Esophagus muscularis mucosa (tissue), 4 donors: ENCODE data around the gene PLCB3. TPM values are rescaled to one million over a fixed set of nuclear protein-coding genes. Genes with fewer than 3 reads are reported as not detected.

Experiments used
- DNase-seq: peaks from one replicate; pipeline ENCODE4 v3.0.0-alpha.2; 2017; ENCODE audit errors: extremely low spot score
- H3K27ac ChIP-seq, 4 donors: fragments of 200-600 bp; sonication (generic); replicated peaks in 1 of 4; 1 replicate in 3 of 4; 2 replicates in 1 of 4; pipeline ENCODE4 v1.5.1; 2016 to 2019; ENCODE audit warnings: mild to moderate bottlenecking in 1 of 4
- H3K27me3 ChIP-seq, 4 donors: fragments of 200-600 bp; sonication (generic); one replicate each; pipeline versions ENCODE4 v1.5.1 to v1.6.0; 2016 to 2019
- H3K36me3 ChIP-seq, 4 donors: fragments of 200-600 bp; sonication (generic); one replicate each; pipeline ENCODE4 v1.5.1; 2016 to 2019
- H3K4me1 ChIP-seq, 4 donors: fragments of 200-600 bp; sonication (generic); one replicate each; pipeline ENCODE4 v1.5.1; 2016 to 2019
- H3K4me3 ChIP-seq, 4 donors: fragments of 200-600 bp; sonication (generic); 1 replicate in 2 of 4; 2 replicates in 2 of 4; pipeline ENCODE4 v1.5.1; 2016 to 2019; ENCODE audit warnings: mild to moderate bottlenecking in 4 of 4, moderate library complexity in 1 of 4
- H3K9me3 ChIP-seq, 4 donors: fragments of 200-600 bp; sonication (generic); 1 replicate in 3 of 4; 2 replicates in 1 of 4; pipeline ENCODE4 v1.5.1; 2016 to 2019
- EP300 ChIP-seq: sonication (generic); formaldehyde crosslinking; IDR thresholded peaks from one replicate; pipeline ENCODE4 v1.6.1; 2017; ENCODE audit warnings: antibody characterized with exemption
- POLR2A ChIP-seq: fragments of 450-650 bp; IDR thresholded peaks from one replicate; pipeline ENCODE4 v1.6.1; 2017; ENCODE audit warnings: antibody characterized with exemption, moderate library complexity, mild to moderate bottlenecking, low read depth
- POLR2AphosphoS5 ChIP-seq, 2 donors: sonication (generic); formaldehyde crosslinking; IDR thresholded peaks; one replicate each; pipeline ENCODE4 v1.6.1; 2017; ENCODE audit warnings: antibody characterized with exemption in 2 of 2
- WGBS: methylation state at CpG from one replicate; pipeline ENCODE4 v1.1.5; 2018; 5-methylcytosine and 5-hydroxymethylcytosine counted together
- intact Hi-C: fragments of 100-400 bp; cut with DNase I; formaldehyde crosslinking; loops from one replicate; pipeline ENCODE4 v1.15.1; 2023
- total RNA-seq, 4 donors: library from RNA; depleted of rRNA; stranded (reverse); fragments of >200 nt; gene quantifications; one replicate each; pipeline versions ENCODE4 v1.1.0 to v1.2.1, GENCODE V29; 2016
- TF ChIP-seq, protein P1 (sequence below), 3 experiments: fragments of 200-600 bp in 2 of 3; fragments of 450-650 bp in 1 of 3; sonication (generic) in 2 of 3; IDR thresholded peaks; one replicate each; pipeline ENCODE4 v1.5.1; 2017 to 2019; ENCODE audit warnings: antibody characterized with exemption in 3 of 3, mild to moderate bottlenecking in 2 of 3, moderate library complexity in 1 of 3

Gene PLCB3
- total RNA-seq, 4 donors from 2014 or later, result 18.9 to 36.5 (median 25.3) TPM

DNA sequence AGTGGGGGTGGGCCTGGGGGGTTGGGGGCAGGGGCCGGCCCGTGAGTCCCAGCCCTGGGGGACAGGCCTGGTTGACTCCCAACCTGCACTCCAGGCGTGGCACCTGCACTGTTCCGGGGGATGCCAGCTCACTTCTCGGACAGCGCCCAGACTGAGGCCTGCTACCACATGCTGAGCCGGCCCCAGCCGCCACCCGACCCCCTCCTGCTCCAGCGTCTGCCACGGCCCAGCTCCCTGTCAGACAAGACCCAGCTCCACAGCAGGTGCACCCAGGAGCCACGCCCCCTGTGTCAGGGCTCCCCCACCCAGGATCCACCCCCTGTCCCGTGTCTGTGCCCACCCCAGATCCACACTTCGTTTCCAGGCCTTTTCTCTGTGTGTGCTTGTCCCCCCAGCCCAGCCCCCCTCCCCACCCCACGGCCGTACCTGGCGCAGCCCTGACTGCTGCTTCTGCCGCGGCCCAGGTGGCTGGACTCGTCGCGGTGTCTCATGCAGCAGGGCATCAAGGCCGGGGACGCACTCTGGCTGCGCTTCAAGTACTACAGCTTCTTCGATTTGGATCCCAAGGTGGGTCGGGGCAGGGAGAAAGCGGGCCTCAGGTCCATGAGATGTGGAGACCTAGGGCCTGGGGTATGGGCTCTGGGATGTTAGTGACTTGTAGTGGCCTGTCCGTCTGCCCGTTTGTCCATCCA, 40.0 kb upstream of the PLCB3 start:
- peaks cover 9 to 26% (median 21%) of the 10 kb centered on the region in 4 donors for H3K4me1 ChIP-seq
- H3K9me3 ChIP-seq, result no peaks in the 10 kb centered on the region
- H3K27me3 ChIP-seq, result no peaks in the 10 kb centered on the region
- no peak for DNase-seq
- intact Hi-C loops, result no loop called here
- 91% methylated on average over 19 of the region's 30 CpGs for WGBS
- peaks cover 0 to 33% (median 23%) of the 10 kb centered on the region in 4 donors for H3K36me3 ChIP-seq
- no peak overlapping the region for H3K27ac ChIP-seq
- TF ChIP-seq, protein P1, sequence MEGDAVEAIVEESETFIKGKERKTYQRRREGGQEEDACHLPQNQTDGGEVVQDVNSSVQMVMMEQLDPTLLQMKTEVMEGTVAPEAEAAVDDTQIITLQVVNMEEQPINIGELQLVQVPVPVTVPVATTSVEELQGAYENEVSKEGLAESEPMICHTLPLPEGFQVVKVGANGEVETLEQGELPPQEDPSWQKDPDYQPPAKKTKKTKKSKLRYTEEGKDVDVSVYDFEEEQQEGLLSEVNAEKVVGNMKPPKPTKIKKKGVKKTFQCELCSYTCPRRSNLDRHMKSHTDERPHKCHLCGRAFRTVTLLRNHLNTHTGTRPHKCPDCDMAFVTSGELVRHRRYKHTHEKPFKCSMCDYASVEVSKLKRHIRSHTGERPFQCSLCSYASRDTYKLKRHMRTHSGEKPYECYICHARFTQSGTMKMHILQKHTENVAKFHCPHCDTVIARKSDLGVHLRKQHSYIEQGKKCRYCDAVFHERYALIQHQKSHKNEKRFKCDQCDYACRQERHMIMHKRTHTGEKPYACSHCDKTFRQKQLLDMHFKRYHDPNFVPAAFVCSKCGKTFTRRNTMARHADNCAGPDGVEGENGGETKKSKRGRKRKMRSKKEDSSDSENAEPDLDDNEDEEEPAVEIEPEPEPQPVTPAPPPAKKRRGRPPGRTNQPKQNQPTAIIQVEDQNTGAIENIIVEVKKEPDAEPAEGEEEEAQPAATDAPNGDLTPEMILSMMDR (IDR thresholded peaks at IDR 0.05), result no peak
- TF ChIP-seq POLR2AphosphoS5 (IDR thresholded peaks at IDR 0.05) (no peak), POLR2A (no peak), EP300 (no peak)
- H3K4me3 ChIP-seq, result no peak overlapping the region

DNA sequence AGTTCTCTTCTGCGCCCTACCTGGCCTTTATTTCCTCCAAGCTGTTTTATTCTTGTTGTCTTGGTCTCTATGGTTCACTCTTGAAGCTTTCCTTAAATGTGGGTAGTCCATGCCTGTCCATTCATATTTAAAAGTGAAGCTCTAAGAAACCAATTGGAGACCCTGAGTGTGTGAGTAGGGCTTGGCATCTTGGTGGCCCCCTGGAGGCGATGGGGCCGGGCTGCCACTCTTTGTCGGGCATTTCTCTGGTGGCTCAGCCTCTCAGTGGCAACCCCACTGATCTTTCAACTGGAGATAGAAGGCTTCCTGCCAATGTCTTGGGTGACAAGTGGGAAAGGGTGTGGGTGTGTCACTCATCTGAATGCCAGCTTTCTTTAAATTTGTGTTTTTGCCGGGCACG, 34.5 kb upstream of the PLCB3 start:
- Histone ChIP-seq H3K36me3 (peaks cover 0 to 27% (median 23%) of the 10 kb centered on the region in 4 donors), H3K27me3 (no peaks in the 10 kb centered on the region), H3K27ac (no peak overlapping the region), H3K9me3 (no peaks in the 10 kb centered on the region), H3K4me3 (no peak overlapping the region), H3K4me1 (no peaks in the 10 kb centered on the region)
- TF ChIP-seq EP300 (no peak), POLR2A (no peak), POLR2AphosphoS5 (IDR thresholded peaks at IDR 0.05) (no peak)
- TF ChIP-seq, protein P1 (IDR thresholded peaks at IDR 0.05), result no peak
- 95% methylated on average over 6 of the region's 6 CpGs for WGBS
- no peak for DNase-seq
- intact Hi-C loops, result no loop called here

DNA sequence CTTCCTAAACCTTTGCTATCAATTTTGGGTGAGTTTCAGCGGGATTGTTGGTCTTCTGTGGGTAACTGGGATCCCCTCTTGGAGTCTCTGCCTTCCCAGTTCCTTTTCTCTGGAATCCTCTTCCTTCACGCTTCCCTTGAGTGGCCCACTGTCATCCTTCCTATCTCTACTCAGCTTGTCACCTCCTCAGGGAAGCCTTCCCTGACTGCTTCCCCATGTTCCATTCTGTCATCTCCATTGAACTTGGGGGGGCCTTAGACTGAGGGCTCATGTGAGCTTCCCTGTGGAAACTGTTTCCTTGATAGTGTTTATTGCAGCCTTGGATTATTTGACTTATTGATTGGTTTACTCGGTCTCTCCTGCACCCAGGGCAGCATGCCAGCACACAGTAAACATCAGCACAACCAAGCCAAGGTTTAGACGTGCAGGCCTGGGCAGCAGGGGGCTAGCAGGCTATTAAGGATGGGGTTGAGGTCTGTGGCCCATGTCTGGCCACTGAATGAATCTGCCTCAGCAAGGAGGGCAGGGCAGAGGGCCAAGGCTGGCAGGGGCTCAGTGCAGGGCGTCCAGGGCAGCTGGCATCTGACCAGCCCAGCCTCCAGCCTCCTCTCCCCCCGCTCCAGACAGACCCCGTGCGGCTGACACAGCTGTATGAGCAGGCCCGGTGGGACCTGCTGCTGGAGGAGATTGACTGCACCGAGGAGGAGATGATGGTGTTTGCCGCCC, 32.5 kb upstream of the PLCB3 start:
- TF ChIP-seq POLR2A (no peak), EP300 (no peak), POLR2AphosphoS5 (IDR thresholded peaks at IDR 0.05) (no peak)
- TF ChIP-seq, protein P1 (IDR thresholded peaks at IDR 0.05), result no peak
- H3K36me3 ChIP-seq, result peaks cover 4 to 33% (median 26%) of the 10 kb centered on the region in 4 donors
- H3K27ac ChIP-seq, result no peak overlapping the region
- no peak for DNase-seq
- H3K4me3 ChIP-seq, result no peak overlapping the region
- 69% methylated on average over 9 of the region's 11 CpGs for WGBS
- no peaks in the 10 kb centered on the region for H3K4me1 ChIP-seq
- no peaks in the 10 kb centered on the region for H3K9me3 ChIP-seq
- no peaks in the 10 kb centered on the region for H3K27me3 ChIP-seq
- intact Hi-C loops, result no loop called here

DNA sequence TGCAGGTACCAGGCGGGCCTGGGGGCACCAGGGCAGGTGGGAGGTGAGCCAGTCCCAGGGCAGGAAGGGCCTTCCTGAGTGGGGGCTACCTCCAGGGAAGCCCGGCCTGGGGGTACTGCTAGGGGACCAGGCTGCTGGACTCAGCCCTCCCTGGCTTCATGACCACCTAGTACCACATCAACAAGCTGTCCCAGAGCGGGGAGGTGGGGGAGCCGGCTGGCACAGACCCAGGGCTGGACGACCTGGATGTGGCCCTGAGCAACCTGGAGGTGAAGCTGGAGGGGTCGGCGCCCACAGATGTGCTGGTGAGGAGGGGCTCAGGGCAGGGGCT, 32.0 kb upstream of the PLCB3 start:
- peaks cover 4 to 39% (median 28%) of the 10 kb centered on the region in 4 donors for H3K36me3 ChIP-seq
- TF ChIP-seq, protein P1 (IDR thresholded peaks at IDR 0.05), result no peak
- TF ChIP-seq POLR2A (no peak), EP300 (no peak)
- no peak for DNase-seq
- H3K4me3 ChIP-seq, result no peak overlapping the region
- no peak overlapping the region for H3K27ac ChIP-seq
- 80% methylated on average over 1 of the region's 7 CpGs for WGBS
- intact Hi-C loops, result no loop called here
- no peaks in the 10 kb centered on the region for H3K9me3 ChIP-seq
- H3K27me3 ChIP-seq, result no peaks in the 10 kb centered on the region
- H3K4me1 ChIP-seq, result peaks cover 0 to 3% (median 0%) of the 10 kb centered on the region in 4 donors
